Measurements from ENCODE around the gene MANEA.

GRCh38 chr6:95578106-95578410 is 723 bp downstream of the MANEA start:
- no peak for TF ChIP-seq POLR2A (IDR thresholded peaks at IDR 0.05; ENCODE audit: borderline replicate concordance, extremely low read depth, insufficient read depth, insufficient read length)
- no peak for TF ChIP-seq RAD21 (IDR thresholded peaks at IDR 0.05; ENCODE audit: low read depth)
- TF ChIP-seq MAX (IDR thresholded peaks at IDR 0.05) = no peak
- no peak for TF ChIP-seq CTCF (IDR thresholded peaks at IDR 0.05 in 2 of 3, conservative IDR thresholded peaks at IDR 0.05 in 1 of 3; ENCODE audit: borderline replicate concordance in 1 of 3, insufficient read depth in 1 of 3, low read depth in 2 of 3, low read length in 2 of 3)
- no peak for TF ChIP-seq CEBPB (IDR thresholded peaks at IDR 0.05; ENCODE audit: low read depth)
- TF ChIP-seq SP1 (IDR thresholded peaks at IDR 0.05; ENCODE audit: low read depth) = no peak
- TF ChIP-seq REST (IDR thresholded peaks at IDR 0.05; ENCODE audit: low read depth) = no peak
